ENCODE data around the gene LMF1. TPM values are rescaled to one million over a fixed set of nuclear protein-coding genes. Genes with fewer than 3 reads are reported as not detected.

Gene LMF1
- total RNA-seq, 3 donors from 2014 or later (not counting 1 experiment from before 2014, with no cell fraction given), result 28.2 to 42.2 (median 41.2) TPM

DNA sequence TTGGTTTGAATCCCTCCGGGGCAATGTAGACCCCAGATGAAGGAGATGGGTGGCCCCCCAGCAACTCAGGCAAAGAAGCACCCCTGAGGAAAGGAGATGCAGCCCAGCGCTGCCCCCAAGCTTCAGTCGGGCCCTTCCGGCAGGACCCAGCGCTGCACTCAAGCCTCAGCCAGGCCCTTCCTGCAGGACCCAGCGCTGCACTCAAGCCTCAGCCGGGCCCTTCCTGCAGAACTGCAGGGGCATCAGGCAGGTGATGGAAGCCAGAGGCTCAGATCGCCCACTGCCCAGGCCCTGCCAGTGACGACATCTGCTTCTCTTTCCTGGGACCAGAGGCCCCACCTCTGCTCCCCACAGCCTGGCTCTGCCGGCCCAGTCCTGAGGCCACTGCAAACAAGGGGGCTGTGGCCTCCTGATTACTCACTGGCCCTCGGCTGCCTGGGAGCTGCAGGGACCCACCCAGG, 18.6 kb upstream of the LMF1 start:
- H3K27ac ChIP-seq (ENCODE audit: low read length), result no peak overlapping the region
- no peaks in the 10 kb centered on the region for H3K27me3 ChIP-seq (ENCODE audit: control insufficient read depth, insufficient read depth, low read length)
- Mint-ChIP-seq H3K36me3 (no peaks in the 10 kb centered on the region), H3K9me3 (no peaks in the 10 kb centered on the region), H3K27ac (no peak overlapping the region), H3K4me1 (no peaks in the 10 kb centered on the region), H3K27me3 (ENCODE audit: low read depth in 2 of 2) (no peaks in the 10 kb centered on the region), H3K4me3 (no peak overlapping the region)
- 94% methylated on average over 11 of the region's 11 CpGs for WGBS (ENCODE audit: insufficient coverage)
- intact Hi-C loops (cut with micrococcal nuclease), result no loop called here
- no peaks in the 10 kb centered on the region for H3K9me3 ChIP-seq (ENCODE audit: control insufficient read depth, insufficient read depth, low read length)
- H3K4me1 ChIP-seq (ENCODE audit: control insufficient read depth, insufficient read depth, low read length), result no peaks in the 10 kb centered on the region
- TF ChIP-seq, protein P1, sequence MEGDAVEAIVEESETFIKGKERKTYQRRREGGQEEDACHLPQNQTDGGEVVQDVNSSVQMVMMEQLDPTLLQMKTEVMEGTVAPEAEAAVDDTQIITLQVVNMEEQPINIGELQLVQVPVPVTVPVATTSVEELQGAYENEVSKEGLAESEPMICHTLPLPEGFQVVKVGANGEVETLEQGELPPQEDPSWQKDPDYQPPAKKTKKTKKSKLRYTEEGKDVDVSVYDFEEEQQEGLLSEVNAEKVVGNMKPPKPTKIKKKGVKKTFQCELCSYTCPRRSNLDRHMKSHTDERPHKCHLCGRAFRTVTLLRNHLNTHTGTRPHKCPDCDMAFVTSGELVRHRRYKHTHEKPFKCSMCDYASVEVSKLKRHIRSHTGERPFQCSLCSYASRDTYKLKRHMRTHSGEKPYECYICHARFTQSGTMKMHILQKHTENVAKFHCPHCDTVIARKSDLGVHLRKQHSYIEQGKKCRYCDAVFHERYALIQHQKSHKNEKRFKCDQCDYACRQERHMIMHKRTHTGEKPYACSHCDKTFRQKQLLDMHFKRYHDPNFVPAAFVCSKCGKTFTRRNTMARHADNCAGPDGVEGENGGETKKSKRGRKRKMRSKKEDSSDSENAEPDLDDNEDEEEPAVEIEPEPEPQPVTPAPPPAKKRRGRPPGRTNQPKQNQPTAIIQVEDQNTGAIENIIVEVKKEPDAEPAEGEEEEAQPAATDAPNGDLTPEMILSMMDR (IDR thresholded peaks at IDR 0.05), result no peak
- no peaks in the 10 kb centered on the region for H3K36me3 ChIP-seq (ENCODE audit: control insufficient read depth, insufficient read depth, low read length)
- DNase-seq (no peak), ATAC-seq (no peak)
- H3K4me3 ChIP-seq (ENCODE audit: low read length), result no peak overlapping the region

GRCh38 chr16:988471-989353, 17.9 kb upstream of the LMF1 start:
- Mint-ChIP-seq H3K4me1 (no peaks in the 10 kb centered on the region), H3K27ac (no peak overlapping the region), H3K36me3 (no peaks in the 10 kb centered on the region), H3K4me3 (no peak overlapping the region), H3K9me3 (no peaks in the 10 kb centered on the region), H3K27me3 (ENCODE audit: low read depth in 2 of 2) (no peaks in the 10 kb centered on the region)
- no peak overlapping the region for H3K27ac ChIP-seq (ENCODE audit: low read length)
- intact Hi-C loops (cut with micrococcal nuclease), result no loop called here
- no peaks in the 10 kb centered on the region for H3K4me1 ChIP-seq (ENCODE audit: control insufficient read depth, insufficient read depth, low read length)
- no peak for ATAC-seq
- 75% methylated on average over 35 of the region's 35 CpGs for WGBS (ENCODE audit: insufficient coverage)
- no peak for DNase-seq
- no peak overlapping the region for H3K4me3 ChIP-seq (ENCODE audit: low read length)
- H3K27me3 ChIP-seq (ENCODE audit: control insufficient read depth, insufficient read depth, low read length), result no peaks in the 10 kb centered on the region
- H3K36me3 ChIP-seq (ENCODE audit: control insufficient read depth, insufficient read depth, low read length), result no peaks in the 10 kb centered on the region
- no peaks in the 10 kb centered on the region for H3K9me3 ChIP-seq (ENCODE audit: control insufficient read depth, insufficient read depth, low read length)
- TF ChIP-seq, protein P1 (IDR thresholded peaks at IDR 0.05), result no peak

- H3K4me3 ChIP-seq (ENCODE audit: low read length), result no peak overlapping the region
- H3K36me3 Mint-ChIP-seq, result no peaks in the 10 kb centered on the region
- ATAC-seq (no peak), DNase-seq (no peak)
- H3K4me3 Mint-ChIP-seq, result no peak overlapping the region
- no peaks in the 10 kb centered on the region for H3K4me1 ChIP-seq (ENCODE audit: control insufficient read depth, insufficient read depth, low read length)
- H3K27ac ChIP-seq (ENCODE audit: low read length), result no peak overlapping the region
- TF ChIP-seq, protein P1 (IDR thresholded peaks at IDR 0.05), result no peak
- intact Hi-C loops (cut with micrococcal nuclease), result no loop called here
- H3K4me1 Mint-ChIP-seq, result no peaks in the 10 kb centered on the region
- peaks cover 0 to 4% of the 10 kb centered on the region in 2 donors for H3K27me3 Mint-ChIP-seq (ENCODE audit: low read depth in 2 of 2)
- H3K9me3 ChIP-seq (ENCODE audit: control insufficient read depth, insufficient read depth, low read length), result no peaks in the 10 kb centered on the region
- no peaks in the 10 kb centered on the region for H3K9me3 Mint-ChIP-seq
- no peak overlapping the region for H3K27ac Mint-ChIP-seq
- H3K27me3 ChIP-seq (ENCODE audit: control insufficient read depth, insufficient read depth, low read length), result no peaks in the 10 kb centered on the region
- 91% methylated on average over 17 of the region's 17 CpGs for WGBS (ENCODE audit: insufficient coverage)
- H3K36me3 ChIP-seq (ENCODE audit: control insufficient read depth, insufficient read depth, low read length), result no peaks in the 10 kb centered on the region
Observed at GRCh38 chr16:987906-988305, 17.1 kb upstream of the LMF1 start.

All from natural killer cell (primary cell).